Stimulated activated CD8-positive, alpha-beta memory T cell treated with anti-CD3 and anti-CD28 coated beads, Interleukin-4, amount 100 ng/mL, for 4 hours (primary cell): Measurements from ENCODE around the gene ITPR3.
"Not testable (repeated sequence)": the region's sequence is repeated elsewhere in the genome, so short reads cannot be mapped to it uniquely, and the experiment has no call there.

Source experiments
- DNase-seq, 2 donors: peaks; one replicate each; pipeline ENCODE4 v3.0.0-alpha.2; 2020; ENCODE audit warnings: low read depth in 2 of 2, low spot score in 1 of 2

Gene ITPR3

GRCh38 chr6:33590531-33591198 is 30.5 kb upstream of the ITPR3 start:
- DNase-seq: no peak

GRCh38 chr6:33591424-33592032 is 29.6 kb upstream of the ITPR3 start:
- no peak for DNase-seq

- no peak for DNase-seq
Observed at GRCh38 chr6:33592280-33592594, 28.9 kb upstream of the ITPR3 start.

- DNase-seq: no peak
Observed at GRCh38 chr6:33592595-33593413, 28.3 kb upstream of the ITPR3 start.

- no peak for DNase-seq
Observed at GRCh38 chr6:33593414-33593727, 27.8 kb upstream of the ITPR3 start.

GRCh38 chr6:33595001-33595846 is 25.9 kb upstream of the ITPR3 start:
- DNase-seq: no peak

GRCh38 chr6:33596894-33597293 is 24.2 kb upstream of the ITPR3 start:
- DNase-seq: not testable (repeated sequence)

GRCh38 chr6:33597551-33598322 is 23.4 kb upstream of the ITPR3 start:
- DNase-seq: no peak

- no peak for DNase-seq
Observed at GRCh38 chr6:33599413-33599938, 21.6 kb upstream of the ITPR3 start.

- DNase-seq: no peak
Observed at GRCh38 chr6:33600761-33601160, 20.4 kb upstream of the ITPR3 start.

- DNase-seq: no peak
Observed at GRCh38 chr6:33602180-33602579, 18.9 kb upstream of the ITPR3 start.

GRCh38 chr6:33604941-33605854 is 15.9 kb upstream of the ITPR3 start:
- no peak for DNase-seq

GRCh38 chr6:33606642-33607041 is 14.5 kb upstream of the ITPR3 start:
- no peak for DNase-seq

- no peak for DNase-seq
Observed at GRCh38 chr6:33607126-33607783, 13.9 kb upstream of the ITPR3 start.

- DNase-seq: no peak
Observed at GRCh38 chr6:33607784-33608161, 13.3 kb upstream of the ITPR3 start.

GRCh38 chr6:33609019-33609418 is 12.1 kb upstream of the ITPR3 start:
- no peak for DNase-seq

GRCh38 chr6:33609528-33609927 is 11.6 kb upstream of the ITPR3 start:
- no peak for DNase-seq

- no peak for DNase-seq
Observed at GRCh38 chr6:33610067-33610466, 11.1 kb upstream of the ITPR3 start.
